Keratinocyte (primary cell): Measurements from ENCODE around the gene RIMS1. TPM values are rescaled to one million over a fixed set of nuclear protein-coding genes. Genes with fewer than 3 reads are reported as not detected.

Experiments used
- DNase-seq: peaks from one replicate; pipeline ENCODE4 v3.0.0-alpha.2; 2011; ENCODE audit warnings: low read depth, missing footprints, low spot score
- FAIRE-seq: peaks from 2 replicates; lab custom pipeline; 2011; peaks lifted over from hg19 to GRCh38; lab: Jason Lieb, UNC
- H2AFZ ChIP-seq: 2 replicates; pipeline ENCODE4 v1.6.0; 2012; ENCODE audit warnings: low read length, control low read depth, inconsistent platforms; ENCODE audit not compliant: control insufficient read depth
- H3K27ac ChIP-seq: 2 replicates; pipeline ENCODE4 v1.5.1; 2011; ENCODE audit warnings: low read length; ENCODE audit not compliant: control insufficient read depth, insufficient read depth
- H3K27me3 ChIP-seq: 3 replicates; pipeline ENCODE4 v1.6.0; 2011; ENCODE audit warnings: low read length; ENCODE audit not compliant: control insufficient read depth, insufficient read depth; ENCODE audit errors: extremely low read depth
- H3K36me3 ChIP-seq, 2 experiments: 2 replicates in 1 of 2; 3 replicates in 1 of 2; pipeline ENCODE4 v1.5.1; 2011; ENCODE audit warnings: low read length in 2 of 2, mild to moderate bottlenecking in 1 of 2; ENCODE audit not compliant: control insufficient read depth in 2 of 2, insufficient read depth in 2 of 2; ENCODE audit errors: extremely low read depth in 1 of 2
- H3K4me1 ChIP-seq: 3 replicates; pipeline ENCODE4 v1.5.1; 2011; ENCODE audit warnings: low read length; ENCODE audit not compliant: control insufficient read depth, insufficient read depth; ENCODE audit errors: extremely low read depth
- H3K4me2 ChIP-seq: 3 replicates; pipeline ENCODE4 v1.6.0; 2011; ENCODE audit warnings: low read depth, low read length; ENCODE audit not compliant: control insufficient read depth, insufficient read depth; ENCODE audit errors: extremely low read depth
- H3K4me3 ChIP-seq, 3 experiments: fragments of 200-600 bp in 1 of 3; sonication (generic) in 1 of 3; 2 replicates in 2 of 3; 3 replicates in 1 of 3; pipeline ENCODE4 v1.5.1; 2011 to 2016; ENCODE audit warnings: low read length in 3 of 3, mild to moderate bottlenecking in 3 of 3, control low read depth in 2 of 3, inconsistent platforms in 1 of 3, low read depth in 1 of 3, mixed read lengths in 1 of 3, mixed run types in 1 of 3, moderate library complexity in 1 of 3; ENCODE audit not compliant: control insufficient read depth in 2 of 3, insufficient read depth in 2 of 3; ENCODE audit errors: extremely low read depth in 1 of 3
- H3K79me2 ChIP-seq: 2 replicates; pipeline ENCODE4 v1.6.0; 2012; ENCODE audit warnings: low read length; ENCODE audit not compliant: control insufficient read depth, insufficient read depth
- H3K9ac ChIP-seq: 3 replicates; pipeline ENCODE4 v1.6.0; 2011; ENCODE audit warnings: low read length; ENCODE audit not compliant: control insufficient read depth, insufficient read depth; ENCODE audit errors: extremely low read depth
- H3K9me1 ChIP-seq: 3 replicates; pipeline ENCODE4 v1.6.0; 2011; ENCODE audit warnings: low read length; ENCODE audit not compliant: control insufficient read depth, insufficient read depth; ENCODE audit errors: extremely low read depth
- H3K9me3 ChIP-seq: 2 replicates; pipeline ENCODE4 v1.5.1; 2012; ENCODE audit warnings: low read depth, low read length; ENCODE audit not compliant: control insufficient read depth
- H4K20me1 ChIP-seq: 3 replicates; pipeline ENCODE4 v1.6.0; 2011; ENCODE audit warnings: low read length; ENCODE audit not compliant: control insufficient read depth, insufficient read depth; ENCODE audit errors: extremely low read depth
- EZH2 ChIP-seq: IDR thresholded peaks from one replicate; pipeline ENCODE4 v1.6.1; 2012; ENCODE audit warnings: inconsistent platforms, mild to moderate bottlenecking, low read length, moderate library complexity
- dilution Hi-C: fragments of 300-500 bp; cut with MboI; formaldehyde crosslinking; loops from one replicate; pipeline ENCODE4 v1.7.0; 2020; ENCODE audit warnings: low sequenced_read_pairs; ENCODE audit not compliant: extremely low pct_ligation_motif_present
- polyA plus RNA-seq, 5 experiments: library from polyadenylated mRNA; depleted of rRNA in 3 of 5; stranded (reverse) in 3 of 5; stranded (forward) in 1 of 5; unstranded in 1 of 5; fragments of >200 nt; gene quantifications; 1 replicate in 1 of 5; 2 replicates in 3 of 5; 3 replicates in 1 of 5; pipeline versions ENCODE4 v1.2.1 to v1.2.3, GENCODE V29; 2011 to 2012; ENCODE audit warnings: missing spikeins in 2 of 5, low read depth in 1 of 5, low replicate concordance in 1 of 5
- TF ChIP-seq, protein P1 (sequence below), 3 experiments: IDR thresholded peaks in 1 of 3; conservative IDR thresholded peaks in 1 of 3; optimal IDR thresholded peaks in 1 of 3; 2 replicates in 2 of 3; 3 replicates in 1 of 3; pipeline versions ENCODE3 to v1.5.1; 2011; ENCODE audit warnings: low read length in 3 of 3, mild to moderate bottlenecking in 3 of 3, moderate library complexity in 2 of 3, control low read depth in 1 of 3, inconsistent platforms in 1 of 3; ENCODE audit not compliant: insufficient read depth in 2 of 3; ENCODE audit errors: extremely low read depth in 1 of 3

RIMS1 gene
- polyA plus RNA-seq, 1 donor (not counting 4 experiments of a cell fraction or from before 2014, with no cell fraction given) = not detected

DNA sequence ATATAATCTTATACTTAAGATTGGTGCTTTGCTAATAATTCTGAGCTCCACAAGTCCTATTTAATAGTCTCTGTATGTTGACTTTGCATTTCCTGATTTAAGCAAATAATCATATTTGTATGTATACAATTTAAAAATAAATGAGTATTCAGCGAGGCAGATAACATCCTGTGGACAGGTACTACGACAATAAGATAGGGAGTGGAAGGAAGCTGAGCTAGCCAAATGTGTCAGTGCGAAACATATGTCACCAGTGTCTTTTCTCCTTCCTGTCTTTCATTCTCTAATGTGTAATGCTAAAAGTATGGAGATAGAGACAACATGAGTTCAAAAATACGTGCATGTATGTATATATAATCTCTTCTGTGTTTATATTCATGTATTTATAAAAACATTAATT lies 375.9 kb downstream of the RIMS1 start:
- no peak for DNase-seq
- H3K9me3 ChIP-seq = no peaks in the 10 kb centered on the region
- H3K27me3 ChIP-seq = peaks cover 3% of the 10 kb centered on the region
- no peaks in the 10 kb centered on the region for H3K9me1 ChIP-seq
- H4K20me1 ChIP-seq = no peaks in the 10 kb centered on the region
- no peak for FAIRE-seq
- H3K4me1 ChIP-seq = no peaks in the 10 kb centered on the region
- H3K79me2 ChIP-seq = no peaks in the 10 kb centered on the region
- dilution Hi-C loops = no loop called here
- H3K4me3 ChIP-seq = no peak overlapping the region
- H2AFZ ChIP-seq = no peak overlapping the region
- no peak overlapping the region for H3K27ac ChIP-seq
- H3K36me3 ChIP-seq = no peaks in the 10 kb centered on the region
- H3K4me2 ChIP-seq = no peak overlapping the region
- no peak for TF ChIP-seq EZH2
- TF ChIP-seq, protein P1, sequence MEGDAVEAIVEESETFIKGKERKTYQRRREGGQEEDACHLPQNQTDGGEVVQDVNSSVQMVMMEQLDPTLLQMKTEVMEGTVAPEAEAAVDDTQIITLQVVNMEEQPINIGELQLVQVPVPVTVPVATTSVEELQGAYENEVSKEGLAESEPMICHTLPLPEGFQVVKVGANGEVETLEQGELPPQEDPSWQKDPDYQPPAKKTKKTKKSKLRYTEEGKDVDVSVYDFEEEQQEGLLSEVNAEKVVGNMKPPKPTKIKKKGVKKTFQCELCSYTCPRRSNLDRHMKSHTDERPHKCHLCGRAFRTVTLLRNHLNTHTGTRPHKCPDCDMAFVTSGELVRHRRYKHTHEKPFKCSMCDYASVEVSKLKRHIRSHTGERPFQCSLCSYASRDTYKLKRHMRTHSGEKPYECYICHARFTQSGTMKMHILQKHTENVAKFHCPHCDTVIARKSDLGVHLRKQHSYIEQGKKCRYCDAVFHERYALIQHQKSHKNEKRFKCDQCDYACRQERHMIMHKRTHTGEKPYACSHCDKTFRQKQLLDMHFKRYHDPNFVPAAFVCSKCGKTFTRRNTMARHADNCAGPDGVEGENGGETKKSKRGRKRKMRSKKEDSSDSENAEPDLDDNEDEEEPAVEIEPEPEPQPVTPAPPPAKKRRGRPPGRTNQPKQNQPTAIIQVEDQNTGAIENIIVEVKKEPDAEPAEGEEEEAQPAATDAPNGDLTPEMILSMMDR (optimal IDR thresholded peaks at IDR 0.05 in 1 of 3, IDR thresholded peaks at IDR 0.05 in 1 of 3, conservative IDR thresholded peaks at IDR 0.05 in 1 of 3; ENCODE audit: extremely low read depth in 1 of 3, insufficient read depth in 2 of 3, low read length in 3 of 3) = no peak
- no peak overlapping the region for H3K9ac ChIP-seq

DNA sequence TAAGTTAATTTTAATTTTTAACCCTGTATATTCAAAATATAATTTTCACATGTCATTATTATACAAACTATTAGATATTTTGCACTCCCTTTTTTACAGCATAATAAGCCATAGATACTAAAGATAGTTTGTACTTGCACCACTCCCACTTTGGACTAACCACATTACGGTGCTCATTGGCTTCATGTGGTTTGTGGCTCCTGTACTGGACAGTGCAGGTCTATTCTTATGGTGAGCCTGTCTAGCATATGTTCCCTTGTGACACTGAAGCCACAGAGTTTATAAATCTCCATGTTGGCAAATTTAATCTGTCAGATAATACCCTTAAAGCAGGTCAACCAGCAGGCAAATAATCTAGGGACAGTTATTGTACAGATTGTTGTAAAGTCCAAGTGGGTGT lies 381.1 kb downstream of the RIMS1 start:
- DNase-seq (no peak), FAIRE-seq (no peak)
- dilution Hi-C loops = no loop called here

More for the DNA sequence above, 381.1 kb downstream of the RIMS1 start:
- Histone ChIP-seq H3K27ac (no peak overlapping the region), H3K27me3 (peaks cover 3% of the 10 kb centered on the region), H3K9me1 (no peaks in the 10 kb centered on the region), H3K36me3 (no peaks in the 10 kb centered on the region), H3K4me3 (no peak overlapping the region), H3K4me2 (no peak overlapping the region), H3K9ac (no peak overlapping the region), H3K79me2 (no peaks in the 10 kb centered on the region), H4K20me1 (no peaks in the 10 kb centered on the region), H3K4me1 (no peaks in the 10 kb centered on the region), H3K9me3 (no peaks in the 10 kb centered on the region), H2AFZ (no peak overlapping the region)
- TF ChIP-seq EZH2 = no peak
- TF ChIP-seq, protein P1 (optimal IDR thresholded peaks at IDR 0.05 in 1 of 3, IDR thresholded peaks at IDR 0.05 in 1 of 3, conservative IDR thresholded peaks at IDR 0.05 in 1 of 3; ENCODE audit: extremely low read depth in 1 of 3, insufficient read depth in 2 of 3, low read length in 3 of 3) = no peak
